Measurements from ENCODE around the gene TRIB2.

DNA sequence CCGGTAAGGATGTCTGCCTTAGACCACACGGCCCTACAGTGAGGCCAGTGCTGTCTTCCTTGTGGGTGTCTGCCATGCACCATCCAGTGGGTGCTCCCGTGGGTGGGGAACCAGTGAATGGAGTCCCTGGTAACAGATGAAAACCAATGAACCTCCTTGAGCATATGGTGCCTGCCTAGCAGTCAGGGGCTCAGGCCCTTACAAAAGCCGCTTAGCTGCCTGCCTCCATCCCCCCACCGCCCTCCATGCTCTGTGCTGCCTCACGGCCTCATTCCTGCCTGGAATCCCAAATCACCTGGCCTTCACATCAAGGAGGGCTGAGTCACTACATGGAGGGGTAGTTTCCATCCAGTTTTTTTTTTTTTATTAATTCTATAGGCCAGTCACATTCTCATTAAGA lies 30.8 kb upstream of the TRIB2 start:
- TF ChIP-seq, protein P1, sequence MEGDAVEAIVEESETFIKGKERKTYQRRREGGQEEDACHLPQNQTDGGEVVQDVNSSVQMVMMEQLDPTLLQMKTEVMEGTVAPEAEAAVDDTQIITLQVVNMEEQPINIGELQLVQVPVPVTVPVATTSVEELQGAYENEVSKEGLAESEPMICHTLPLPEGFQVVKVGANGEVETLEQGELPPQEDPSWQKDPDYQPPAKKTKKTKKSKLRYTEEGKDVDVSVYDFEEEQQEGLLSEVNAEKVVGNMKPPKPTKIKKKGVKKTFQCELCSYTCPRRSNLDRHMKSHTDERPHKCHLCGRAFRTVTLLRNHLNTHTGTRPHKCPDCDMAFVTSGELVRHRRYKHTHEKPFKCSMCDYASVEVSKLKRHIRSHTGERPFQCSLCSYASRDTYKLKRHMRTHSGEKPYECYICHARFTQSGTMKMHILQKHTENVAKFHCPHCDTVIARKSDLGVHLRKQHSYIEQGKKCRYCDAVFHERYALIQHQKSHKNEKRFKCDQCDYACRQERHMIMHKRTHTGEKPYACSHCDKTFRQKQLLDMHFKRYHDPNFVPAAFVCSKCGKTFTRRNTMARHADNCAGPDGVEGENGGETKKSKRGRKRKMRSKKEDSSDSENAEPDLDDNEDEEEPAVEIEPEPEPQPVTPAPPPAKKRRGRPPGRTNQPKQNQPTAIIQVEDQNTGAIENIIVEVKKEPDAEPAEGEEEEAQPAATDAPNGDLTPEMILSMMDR (IDR thresholded peaks at IDR 0.05 in 8 of 11, conservative IDR thresholded peaks at IDR 0.05 in 3 of 11) = no peak
- TF ChIP-seq POLR2AphosphoS5 (IDR thresholded peaks at IDR 0.05) = no peak
